CD1c-positive myeloid dendritic cell (primary cell): ENCODE results near the gene OR2V1.
A peak's percentile ranks its signal among the peaks of the same experiment; 100 is the strongest.
"Not testable (repeated sequence)": the region's sequence is repeated elsewhere in the genome, so short reads cannot be mapped to it uniquely, and the experiment has no call there.

Experiments used
- DNase-seq: peaks from one replicate; pipeline ENCODE4 v3.0.0-alpha.2; 2016; ENCODE audit errors: extremely low spot score

The OR2V1 gene

GRCh38 chr5:181127907-181128626 is 2.9 kb downstream of the OR2V1 start:
- no peak for DNase-seq

- DNase-seq, result no peak
Measured at GRCh38 chr5:181127456-181127855, 3.5 kb downstream of the OR2V1 start.

- DNase-seq, result no peak
Measured at GRCh38 chr5:181126841-181127240, 4.1 kb downstream of the OR2V1 start.

GRCh38 chr5:181124526-181124925 is 6.4 kb downstream of the OR2V1 start:
- DNase-seq, result no peak

- DNase-seq, result peak; percentile 63
Measured at GRCh38 chr5:181121675-181122561, 9.1 kb downstream of the OR2V1 start.

GRCh38 chr5:181120761-181121160 is 10.2 kb downstream of the OR2V1 start:
- DNase-seq, result no peak

GRCh38 chr5:181120306-181120705 is 10.7 kb downstream of the OR2V1 start:
- DNase-seq, result no peak

GRCh38 chr5:181119105-181119504 is 11.9 kb downstream of the OR2V1 start:
- no peak for DNase-seq

GRCh38 chr5:181118369-181118768 is 12.6 kb downstream of the OR2V1 start:
- DNase-seq, result no peak

GRCh38 chr5:181114844-181115778 is 15.9 kb downstream of the OR2V1 start:
- DNase-seq, result no peak

GRCh38 chr5:181114284-181114843 is 16.6 kb downstream of the OR2V1 start:
- no peak for DNase-seq

- DNase-seq, result not testable (repeated sequence)
Measured at GRCh38 chr5:181113572-181113971, 17.4 kb downstream of the OR2V1 start.

- DNase-seq, result no peak
Measured at GRCh38 chr5:181112476-181112875, 18.5 kb downstream of the OR2V1 start.

GRCh38 chr5:181111010-181111409 is 20.0 kb downstream of the OR2V1 start:
- DNase-seq, result no peak

- no peak for DNase-seq
Measured at GRCh38 chr5:181109489-181110013, 21.4 kb downstream of the OR2V1 start.

- no peak for DNase-seq
Measured at GRCh38 chr5:181108578-181109165, 22.3 kb downstream of the OR2V1 start.

- DNase-seq, result no peak
Measured at GRCh38 chr5:181107699-181108098, 23.3 kb downstream of the OR2V1 start.

GRCh38 chr5:181105391-181106025 is 25.5 kb downstream of the OR2V1 start:
- DNase-seq, result no peak

- not testable (repeated sequence) for DNase-seq
Measured at GRCh38 chr5:181104606-181105390, 26.2 kb downstream of the OR2V1 start.

GRCh38 chr5:181104259-181104568 is 26.8 kb downstream of the OR2V1 start:
- peak; percentile 4 for DNase-seq
